Adrenal gland (tissue), 5 donors: ENCODE measurements around the gene TMPRSS11D.

Experiments
- CTCF ChIP-seq, 6 experiments: fragments of 450-650 bp in 4 of 6; fragments of 200-600 bp in 2 of 6; sonication (generic) in 1 of 6; IDR thresholded peaks; 1 replicate in 5 of 6; 2 replicates in 1 of 6; pipeline versions ENCODE4 v1.5.1 to v1.8.0; 2016 to 2021; ENCODE audit warnings: antibody characterized with exemption in 6 of 6, mild to moderate bottlenecking in 2 of 6, moderate library complexity in 1 of 6
- POLR2A ChIP-seq, 2 donors: fragments of 450-650 bp; IDR thresholded peaks; one replicate each; pipeline ENCODE4 v1.6.1; 2017; ENCODE audit warnings: antibody characterized with exemption in 2 of 2, mild to moderate bottlenecking in 2 of 2, moderate library complexity in 1 of 2
- donor health status: DM: no; HTN: no; CAD: no.

- TF ChIP-seq CTCF (IDR thresholded peaks at IDR 0.05) (no peak), POLR2A (IDR thresholded peaks at IDR 0.05) (no peak)
These were observed 2.8 kb downstream of the TMPRSS11D start for GRCh38 chr4:67880866-67881610.
